Embryonic facial prominence (tissue), 1 donor: ENCODE data around the gene GIPR.
"Not testable (repeated sequence)": the region's sequence is repeated elsewhere in the genome, so short reads cannot be mapped to it uniquely, and the experiment has no call there.

Source experiments
- DNase-seq: peaks from one replicate; pipeline ENCODE4 v3.0.0-alpha.2; 2016; ENCODE audit errors: extremely low spot score

The GIPR gene

GRCh38 chr19:45645631-45646344 lies 22.2 kb upstream of the GIPR start:
- DNase-seq: peak; percentile 58

GRCh38 chr19:45646345-45646698 lies 21.7 kb upstream of the GIPR start:
- DNase-seq: no peak

GRCh38 chr19:45650722-45651121 lies 17.3 kb upstream of the GIPR start:
- DNase-seq: no peak

- no peak for DNase-seq
Observed at GRCh38 chr19:45653634-45654033, 14.4 kb upstream of the GIPR start.

- DNase-seq: no peak
Observed at GRCh38 chr19:45655073-45655472, 12.9 kb upstream of the GIPR start.

- no peak for DNase-seq
Observed at GRCh38 chr19:45657520-45658167, 10.4 kb upstream of the GIPR start.

GRCh38 chr19:45659096-45659729 lies 8.8 kb upstream of the GIPR start:
- DNase-seq: no peak

- no peak for DNase-seq
Observed at GRCh38 chr19:45660636-45661035, 7.4 kb upstream of the GIPR start.

- DNase-seq: no peak
Observed at GRCh38 chr19:45663800-45664199, 4.2 kb upstream of the GIPR start.

- no peak for DNase-seq
Observed at GRCh38 chr19:45664575-45664974, 3.4 kb upstream of the GIPR start.

- no peak for DNase-seq
Observed at GRCh38 chr19:45668342-45668871, 386 bp downstream of the GIPR start.

GRCh38 chr19:45670670-45671453 lies 2.8 kb downstream of the GIPR start:
- no peak for DNase-seq

GRCh38 chr19:45674946-45675345 lies 6.9 kb downstream of the GIPR start:
- DNase-seq: no peak

GRCh38 chr19:45676851-45677263 lies 8.8 kb downstream of the GIPR start:
- DNase-seq: no peak

- DNase-seq: peak; percentile 25
Observed at GRCh38 chr19:45677351-45678230, 9.6 kb downstream of the GIPR start.

GRCh38 chr19:45681391-45682015 lies 13.5 kb downstream of the GIPR start:
- DNase-seq: peak; percentile 27

- DNase-seq: no peak
Observed at GRCh38 chr19:45682117-45682516, 14.1 kb downstream of the GIPR start.

GRCh38 chr19:45682908-45683307 lies 14.9 kb downstream of the GIPR start:
- DNase-seq: no peak

GRCh38 chr19:45685045-45685444 lies 17.0 kb downstream of the GIPR start:
- DNase-seq: not testable (repeated sequence)

- no peak for DNase-seq
Observed at GRCh38 chr19:45687599-45687998, 19.6 kb downstream of the GIPR start.
